Upper lobe of right lung (tissue), 1 donor: Measurements from ENCODE around the gene ANKRD44. TPM values are rescaled to one million over a fixed set of nuclear protein-coding genes. Genes with fewer than 3 reads are reported as not detected.

Experiments used
- ATAC-seq: fragments of 200-7000 bp; cut with Tn5 transposase; one replicate; pipeline ENCODE4 v1.9.1; 2020; ENCODE audit warnings: mild to moderate bottlenecking, moderate library complexity
- DNase-seq: peaks from one replicate; pipeline ENCODE4 v3.0.0-alpha.2; 2020
- H3K27ac ChIP-seq: fragments of 200-600 bp; one replicate; pipeline ENCODE4 v1.8.0; 2022
- H3K27me3 ChIP-seq: fragments of 200-600 bp; one replicate; pipeline ENCODE4 v1.8.0; 2022; ENCODE audit warnings: mild to moderate bottlenecking
- H3K36me3 ChIP-seq: fragments of 200-600 bp; one replicate; pipeline ENCODE4 v1.8.0; 2022
- H3K4me1 ChIP-seq: fragments of 200-600 bp; one replicate; pipeline ENCODE4 v1.8.0; 2022
- H3K4me3 ChIP-seq: fragments of 200-600 bp; one replicate; pipeline ENCODE4 v1.8.0; 2022; ENCODE audit warnings: mild to moderate bottlenecking
- H3K9me3 ChIP-seq: fragments of 200-600 bp; one replicate; pipeline ENCODE4 v1.8.0; 2022
- CTCF ChIP-seq: fragments of 200-600 bp; IDR thresholded peaks from one replicate; pipeline ENCODE4 v1.8.0; 2022; ENCODE audit warnings: antibody characterized with exemption
- intact Hi-C: fragments of 100-400 bp; cut with DNase I; formaldehyde crosslinking; loops from one replicate; pipeline ENCODE4 v1.11.0; 2022
- total RNA-seq: library from RNA; stranded (reverse); fragmentation: NEBNext Ultra II Directional; extraction: Animal tissue kit (Norgen Biotek cat#: 25700); gene quantifications from one replicate; pipeline ENCODE4 v1.2.1, GENCODE V29; 2021
- donor health status: DM: no; HTN: yes; CAD: no; lungs with severe emphysema.

Gene ANKRD44
- total RNA-seq, 1 donor from 2014 or later: 51.4 TPM

- ATAC-seq (no peak), DNase-seq (no peak)
- no peak overlapping the region for H3K4me3 ChIP-seq
- no peaks in the 10 kb centered on the region for H3K27me3 ChIP-seq
- H3K9me3 ChIP-seq: no peaks in the 10 kb centered on the region
- H3K36me3 ChIP-seq: peaks cover 20% of the 10 kb centered on the region
- intact Hi-C loops: no loop called here
- TF ChIP-seq CTCF: no peak
- H3K4me1 ChIP-seq: peaks cover 14% of the 10 kb centered on the region
- peak overlapping the region; percentile 47 for H3K27ac ChIP-seq
These were observed 321.9 kb downstream of the ANKRD44 start for GRCh38 chr2:196988639-196989038.

GRCh38 chr2:196987649-196988364, 322.8 kb downstream of the ANKRD44 start:
- DNase-seq (no peak), ATAC-seq (peak; percentile 72)
- Histone ChIP-seq H3K27ac (peak overlapping the region; percentile 47), H3K27me3 (no peaks in the 10 kb centered on the region), H3K36me3 (peaks cover 12% of the 10 kb centered on the region), H3K4me1 (peaks cover 14% of the 10 kb centered on the region), H3K4me3 (no peak overlapping the region), H3K9me3 (no peaks in the 10 kb centered on the region)
- no peak for TF ChIP-seq CTCF
- intact Hi-C loops: no loop called here

GRCh38 chr2:196987298-196987648, 323.3 kb downstream of the ANKRD44 start:
- Histone ChIP-seq H3K4me3 (no peak overlapping the region), H3K36me3 (peaks cover 7% of the 10 kb centered on the region), H3K9me3 (no peaks in the 10 kb centered on the region), H3K4me1 (peaks cover 14% of the 10 kb centered on the region), H3K27me3 (no peaks in the 10 kb centered on the region), H3K27ac (peak overlapping the region; percentile 47)
- no peak for TF ChIP-seq CTCF
- intact Hi-C loops: no loop called here
- DNase-seq: no peak
- ATAC-seq: no peak

- intact Hi-C loops: no loop called here
- no peaks in the 10 kb centered on the region for H3K9me3 ChIP-seq
- H3K4me3 ChIP-seq: no peak overlapping the region
- no peak overlapping the region for H3K27ac ChIP-seq
- H3K36me3 ChIP-seq: no peaks in the 10 kb centered on the region
- DNase-seq (no peak), ATAC-seq (peak; percentile 41)
- H3K4me1 ChIP-seq: peaks cover 14% of the 10 kb centered on the region
- TF ChIP-seq CTCF: no peak
- no peaks in the 10 kb centered on the region for H3K27me3 ChIP-seq
These were observed 324.9 kb downstream of the ANKRD44 start for GRCh38 chr2:196985511-196986183.

GRCh38 chr2:196984903-196985302, 325.7 kb downstream of the ANKRD44 start:
- no peak for TF ChIP-seq CTCF
- no peak overlapping the region for H3K4me3 ChIP-seq
- no peaks in the 10 kb centered on the region for H3K27me3 ChIP-seq
- no peaks in the 10 kb centered on the region for H3K9me3 ChIP-seq
- ATAC-seq (no peak), DNase-seq (no peak)
- no peak overlapping the region for H3K27ac ChIP-seq
- H3K4me1 ChIP-seq: peaks cover 14% of the 10 kb centered on the region
- H3K36me3 ChIP-seq: no peaks in the 10 kb centered on the region
- intact Hi-C loops: no loop called here
